Tibial artery (tissue), 4 donors: ENCODE data around the gene DNAJB5.

Experiments
- DNase-seq, 2 donors: peaks; one replicate each; pipeline ENCODE4 v3.0.0-alpha.2; 2019
- H3K27ac ChIP-seq, 2 donors: fragments of 200-600 bp; sonication (generic) in 1 of 2; 1 replicate in 1 of 2; 2 replicates in 1 of 2; pipeline ENCODE4 v1.5.1; 2018 to 2019; ENCODE audit warnings: mild to moderate bottlenecking in 1 of 2
- H3K27me3 ChIP-seq, 2 donors: fragments of 200-600 bp; sonication (generic) in 1 of 2; one replicate each; pipeline versions ENCODE4 v1.5.1 to v1.6.0; 2016 to 2019
- H3K36me3 ChIP-seq, 3 donors: fragments of 200-600 bp; sonication (generic) in 2 of 3; one replicate each; pipeline ENCODE4 v1.5.1; 2016 to 2019; ENCODE audit warnings: mild to moderate bottlenecking in 2 of 3
- H3K4me1 ChIP-seq, 4 donors: fragments of 200-600 bp; sonication (generic) in 2 of 4; 1 replicate in 3 of 4; 2 replicates in 1 of 4; pipeline ENCODE4 v1.5.1; 2016 to 2019
- H3K4me3 ChIP-seq, 2 donors: fragments of 200-600 bp; sonication (generic) in 1 of 2; 1 replicate in 1 of 2; 2 replicates in 1 of 2; pipeline ENCODE4 v1.5.1; 2018 to 2019; ENCODE audit warnings: mild to moderate bottlenecking in 2 of 2
- H3K9me3 ChIP-seq, 3 donors: fragments of 200-600 bp; sonication (generic) in 1 of 3; one replicate each; pipeline ENCODE4 v1.5.1; 2016 to 2019
- CTCF ChIP-seq, 2 experiments: fragments of 200-600 bp in 1 of 2; fragments of 450-650 bp in 1 of 2; IDR thresholded peaks; one replicate each; pipeline ENCODE4 v1.5.1; 2017 to 2019; ENCODE audit warnings: antibody characterized with exemption in 2 of 2, mild to moderate bottlenecking in 1 of 2, moderate library complexity in 1 of 2
- intact Hi-C: fragments of 100-400 bp; cut with DNase I; formaldehyde crosslinking; loops from one replicate; pipeline ENCODE4 v1.15.0; 2023; ENCODE audit warnings: low total_unique reads

DNAJB5 gene

GRCh38 chr9:34963552-34963951 lies 26.0 kb upstream of the DNAJB5 start:
- intact Hi-C loops = no loop called here
- Histone ChIP-seq H3K4me1 (peaks cover 0 to 4% (median under 1%) of the 10 kb centered on the region in 4 donors), H3K27ac (no peak overlapping the region), H3K4me3 (no peak overlapping the region), H3K36me3 (no peaks in the 10 kb centered on the region), H3K27me3 (peaks cover 6 to 53% of the 10 kb centered on the region in 2 donors), H3K9me3 (no peaks in the 10 kb centered on the region)
- no peak for TF ChIP-seq CTCF (IDR thresholded peaks at IDR 0.05)
- DNase-seq = no peak

GRCh38 chr9:34964458-34964857 lies 25.1 kb upstream of the DNAJB5 start:
- no peak for TF ChIP-seq CTCF (IDR thresholded peaks at IDR 0.05)
- DNase-seq = no peak
- Histone ChIP-seq H3K27me3 (peaks cover 0 to 49% of the 10 kb centered on the region in 2 donors), H3K9me3 (no peaks in the 10 kb centered on the region), H3K27ac (no peak overlapping the region), H3K36me3 (no peaks in the 10 kb centered on the region), H3K4me1 (no peaks in the 10 kb centered on the region), H3K4me3 (no peak overlapping the region)
- intact Hi-C loops = no loop called here

GRCh38 chr9:34971146-34971811 lies 18.3 kb upstream of the DNAJB5 start:
- intact Hi-C loops = no loop called here
- TF ChIP-seq CTCF (IDR thresholded peaks at IDR 0.05) = no peak
- Histone ChIP-seq H3K36me3 (no peaks in the 10 kb centered on the region), H3K4me3 (no peak overlapping the region), H3K27me3 (peaks cover 0 to 24% of the 10 kb centered on the region in 2 donors), H3K4me1 (no peaks in the 10 kb centered on the region), H3K27ac (no peak overlapping the region), H3K9me3 (no peaks in the 10 kb centered on the region)
- no peak for DNase-seq

GRCh38 chr9:34974664-34975063 lies 14.9 kb upstream of the DNAJB5 start:
- no peak for TF ChIP-seq CTCF (IDR thresholded peaks at IDR 0.05)
- Histone ChIP-seq H3K4me3 (no peak overlapping the region), H3K4me1 (no peaks in the 10 kb centered on the region), H3K9me3 (no peaks in the 10 kb centered on the region), H3K36me3 (no peaks in the 10 kb centered on the region), H3K27me3 (peaks cover 0 to 8% of the 10 kb centered on the region in 2 donors), H3K27ac (no peak overlapping the region)
- intact Hi-C loops = loop anchor here (5.0 kb wide), 1 partner anchor 62 kb away; no protein-coding TSS in a partner anchor
- DNase-seq = no peak

GRCh38 chr9:34976441-34976840 lies 13.1 kb upstream of the DNAJB5 start:
- Histone ChIP-seq H3K4me1 (peaks cover 0 to 5% (median 0%) of the 10 kb centered on the region in 4 donors), H3K27me3 (peaks cover 0 to 2% of the 10 kb centered on the region in 2 donors), H3K9me3 (no peaks in the 10 kb centered on the region), H3K4me3 (no peak overlapping the region), H3K27ac (no peak overlapping the region), H3K36me3 (no peaks in the 10 kb centered on the region)
- no peak for TF ChIP-seq CTCF (IDR thresholded peaks at IDR 0.05)
- intact Hi-C loops = loop anchor here (5.0 kb wide), 1 partner anchor 64 kb away; no protein-coding TSS in a partner anchor
- no peak for DNase-seq
